A549 (cell line): Measurements from ENCODE around the gene TFDP1. TPM values are rescaled to one million over a fixed set of nuclear protein-coding genes. Genes with fewer than 3 reads are reported as not detected.

Source experiments
- ATAC-seq, 2 experiments: fragments of 200-7000 bp in 1 of 2; fragments of >200 bp in 1 of 2; cut with Nextera tagmentation in 1 of 2; cut with Tn5 transposase in 1 of 2; 3 replicates each; pipeline versions ENCODE4 v1.8.0 to v1.9.1; 2018 to 2020; ENCODE audit warnings: mild to moderate bottlenecking in 1 of 2, moderate library complexity in 1 of 2
- CTCF ChIA-PET: fragments of 300-600 bp; sonication (Branson Sonifier 250); formaldehyde crosslinking; extraction: SDS; loops from one replicate; lab custom pipeline; 2021; ENCODE audit warnings: antibody characterized with exemption, inconsistent platforms; lab: Yijun Ruan, JAX
- POLR2A ChIA-PET: fragments of 350-600 bp; formaldehyde crosslinking; extraction: SDS; loops from one replicate; lab custom pipeline; 2021; ENCODE audit warnings: antibody characterized with exemption, inconsistent platforms; lab: Yijun Ruan, JAX
- DNase-seq, 2 experiments: peaks; one replicate each; pipeline versions ENCODE4 v3.0.0 to v3.0.0-alpha.2; 2011 to 2016; ENCODE audit warnings: low read depth in 1 of 2, low spot score in 1 of 2
- FAIRE-seq: peaks from 2 replicates; lab custom pipeline; 2011; peaks lifted over from hg19 to GRCh38; lab: Jason Lieb, UNC
- H3K27ac ChIP-seq, 2 experiments: fragments of >200 bp; sonication (Bioruptor Twin); formaldehyde crosslinking; 3 replicates each; pipeline ENCODE4 v1.5.1; 2016 to 2017
- H3K4me1 ChIP-seq: fragments of >200 bp; sonication (Bioruptor Twin); formaldehyde crosslinking; 3 replicates; pipeline ENCODE4 v1.6.1; 2016
- H3K4me2 ChIP-seq: fragments of >200 bp; sonication (Bioruptor Twin); formaldehyde crosslinking; 3 replicates; pipeline ENCODE4 v1.6.1; 2016
- H3K4me3 ChIP-seq: fragments of >200 bp; sonication (Bioruptor Twin); formaldehyde crosslinking; 3 replicates; pipeline ENCODE4 v1.5.1; 2016
- H3K9me3 ChIP-seq: fragments of >200 bp; sonication (Bioruptor Twin); formaldehyde crosslinking; 3 replicates; pipeline ENCODE4 v1.6.1; 2016
- CBX2 ChIP-seq: fragments of 200-600 bp; sonication (generic); IDR thresholded peaks from 2 replicates; pipeline ENCODE4 v1.6.1; 2016; ENCODE audit warnings: low read depth, mild to moderate bottlenecking, borderline replicate concordance
- CBX8 ChIP-seq: fragments of 200-600 bp; sonication (generic); IDR thresholded peaks from 2 replicates; pipeline ENCODE4 v1.6.1; 2016
- CEBPB ChIP-seq, 2 experiments: fragments of >200 bp in 1 of 2; sonication (Bioruptor Twin) in 1 of 2; formaldehyde crosslinking in 1 of 2; IDR thresholded peaks; 2 replicates each; pipeline ENCODE4 v1.6.1; 2012 to 2016
- CHD2 ChIP-seq: fragments of 150-350 bp; IDR thresholded peaks from 2 replicates; pipeline ENCODE4 v1.6.1; 2014; ENCODE audit warnings: low read length; ENCODE audit not compliant: partially characterized antibody
- CHD4 ChIP-seq: fragments of 200-600 bp; sonication (generic); IDR thresholded peaks from 2 replicates; pipeline ENCODE4 v1.6.1; 2016; ENCODE audit warnings: antibody characterized with exemption, mild to moderate bottlenecking, borderline replicate concordance
- EHF ChIP-seq: fragments of 250-450 bp; sonication (Bioruptor Pico); IDR thresholded peaks from 2 replicates; pipeline ENCODE4 v1.5.0; 2020; ENCODE audit warnings: mild to moderate bottlenecking
- EHMT2 ChIP-seq: fragments of 200-600 bp; sonication (generic); IDR thresholded peaks from 2 replicates; pipeline ENCODE4 v1.6.1; 2016; ENCODE audit warnings: antibody characterized with exemption, low read depth, mild to moderate bottlenecking, moderate library complexity
- EP300 ChIP-seq, 2 experiments: fragments of >200 bp; sonication (Bioruptor Twin); formaldehyde crosslinking; IDR thresholded peaks; 2 replicates in 1 of 2; 3 replicates in 1 of 2; pipeline ENCODE4 v1.6.1; 2016 to 2017
- FOSB ChIP-seq: fragments of 250-450 bp; sonication (Bioruptor Pico); IDR thresholded peaks from 2 replicates; pipeline ENCODE4 v1.5.0; 2020; ENCODE audit warnings: mild to moderate bottlenecking, moderate library complexity
- GATA3 ChIP-seq: IDR thresholded peaks from 2 replicates; pipeline ENCODE4 v1.6.1; 2012; ENCODE audit warnings: borderline replicate concordance
- HES2 ChIP-seq: fragments of >200 bp; sonication (Bioruptor Twin); formaldehyde crosslinking; IDR thresholded peaks from 2 replicates; pipeline ENCODE4 v1.6.1; 2016
- HOXA7 ChIP-seq: fragments of 250-450 bp; sonication (Bioruptor Pico); IDR thresholded peaks from 2 replicates; pipeline ENCODE4 v1.5.0; 2020; ENCODE audit warnings: mild to moderate bottlenecking, moderate library complexity
- HOXB13 ChIP-seq: fragments of 250-450 bp; sonication (Bioruptor Pico); IDR thresholded peaks from 2 replicates; pipeline ENCODE4 v1.5.0; 2020; ENCODE audit warnings: low read depth, mild to moderate bottlenecking, moderate library complexity
- JUN ChIP-seq, 2 experiments: fragments of >200 bp; sonication (Bioruptor Twin); formaldehyde crosslinking; IDR thresholded peaks; 2 replicates in 1 of 2; 3 replicates in 1 of 2; pipeline ENCODE4 v1.6.1; 2016 to 2017
- MAFK ChIP-seq: fragments of 450-650 bp; IDR thresholded peaks from 2 replicates; pipeline ENCODE4 v1.6.1; 2014; ENCODE audit not compliant: partially characterized antibody
- MAZ ChIP-seq: fragments of 150-350 bp; IDR thresholded peaks from 2 replicates; pipeline ENCODE4 v1.6.1; 2014; ENCODE audit warnings: antibody characterized with exemption, low read depth, low read length, borderline replicate concordance
- MYC ChIP-seq: IDR thresholded peaks from 2 replicates; pipeline ENCODE4 v1.6.1; 2012; ENCODE audit warnings: mild to moderate bottlenecking, inconsistent platforms, low read length, improper control_type of control experiment, borderline replicate concordance
- NR3C1 ChIP-seq: fragments of >200 bp; sonication (Bioruptor Twin); formaldehyde crosslinking; IDR thresholded peaks from 3 replicates; pipeline ENCODE4 v1.6.1; 2017
- POLR2A ChIP-seq: IDR thresholded peaks from 2 replicates; pipeline ENCODE4 v1.6.1; 2012; ENCODE audit warnings: mild to moderate bottlenecking, low read length
- RARB ChIP-seq: fragments of 250-450 bp; sonication (Bioruptor Pico); IDR thresholded peaks from 2 replicates; pipeline ENCODE4 v1.8.0; 2021; ENCODE audit warnings: mild to moderate bottlenecking, moderate library complexity
- RFX5 ChIP-seq: fragments of 450-650 bp; IDR thresholded peaks from 2 replicates; pipeline ENCODE4 v1.7.1; 2014; ENCODE audit warnings: antibody characterized with exemption, mild to moderate bottlenecking, moderate library complexity
- TFCP2L1 ChIP-seq: fragments of 250-450 bp; sonication (Bioruptor Pico); IDR thresholded peaks from 2 replicates; pipeline ENCODE4 v1.5.0; 2021; ENCODE audit warnings: mild to moderate bottlenecking
- TP53 ChIP-seq: fragments of 250-450 bp; sonication (Bioruptor Pico); IDR thresholded peaks from 2 replicates; pipeline ENCODE4 v1.5.0; 2021; ENCODE audit warnings: mild to moderate bottlenecking, moderate library complexity
- WGBS: methylation state at CpG from one replicate; pipeline ENCODE4 v1.1.6; 2017; ENCODE audit errors: missing lambda C conversion rate; 5-methylcytosine and 5-hydroxymethylcytosine counted together
- polyA plus RNA-seq, 4 experiments: library from polyadenylated mRNA; depleted of rRNA in 3 of 4; stranded (reverse); fragments of >200 nt; fragmentation: RNase III in 1 of 4; extraction: RNeasy Plus Mini Kit Qiagen cat#74134 plus additional on column Dnase treatment in 1 of 4; gene quantifications; 2 replicates in 3 of 4; 3 replicates in 1 of 4; pipeline ENCODE4 v1.2.3, GENCODE V29; 2011 to 2017
- TF ChIP-seq, protein P1 (sequence below): IDR thresholded peaks from 2 replicates; pipeline ENCODE4 v1.6.1; 2012; ENCODE audit warnings: low read depth, borderline replicate concordance
- TF ChIP-seq, protein P2 (sequence below): fragments of >200 bp; sonication (Bioruptor Twin); formaldehyde crosslinking; IDR thresholded peaks from 3 replicates; pipeline ENCODE4 v1.6.1; 2016
- TF ChIP-seq, protein P3 (sequence below): fragments of 450-650 bp; IDR thresholded peaks from 2 replicates; pipeline ENCODE4 v1.6.1; 2014; ENCODE audit warnings: antibody characterized with exemption

TFDP1 gene
- polyA plus RNA-seq, 2 of the 4 experiments (the other 2 are of a cell fraction) = 73.2 to 88.4 TPM

DNA sequence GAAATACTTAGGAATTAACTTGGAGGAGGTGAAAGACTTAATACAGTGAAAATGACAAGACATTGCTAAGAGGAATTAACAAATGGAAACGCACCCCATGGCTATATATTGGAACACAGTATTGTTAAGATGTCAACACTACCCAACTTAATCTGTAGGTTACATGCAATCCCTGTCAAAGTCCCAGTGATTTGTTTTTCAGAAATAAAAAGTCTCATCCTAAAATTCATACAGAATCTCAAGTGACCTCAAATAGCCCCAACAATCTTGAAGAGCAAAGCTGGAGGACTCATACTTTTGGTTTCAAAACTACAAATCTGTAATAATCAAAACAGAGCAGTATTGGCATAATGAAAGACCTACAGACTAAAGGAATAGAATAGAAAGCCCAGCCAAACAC, 60.2 kb downstream of the TFDP1 start:
- DNase-seq (no peak), ATAC-seq (no peak)
- peaks cover 9% of the 10 kb centered on the region for H3K4me1 ChIP-seq
- TF ChIP-seq, protein P1, sequence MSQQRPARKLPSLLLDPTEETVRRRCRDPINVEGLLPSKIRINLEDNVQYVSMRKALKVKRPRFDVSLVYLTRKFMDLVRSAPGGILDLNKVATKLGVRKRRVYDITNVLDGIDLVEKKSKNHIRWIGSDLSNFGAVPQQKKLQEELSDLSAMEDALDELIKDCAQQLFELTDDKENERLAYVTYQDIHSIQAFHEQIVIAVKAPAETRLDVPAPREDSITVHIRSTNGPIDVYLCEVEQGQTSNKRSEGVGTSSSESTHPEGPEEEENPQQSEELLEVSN = no peak
- TF ChIP-seq JUN (IDR thresholded peaks at IDR 0.05) (no peak), TP53 (CRISPR knock-in tag) (no peak), MAFK (no peak), CHD4 (no peak), TFCP2L1 (no peak), EP300 (IDR thresholded peaks at IDR 0.05) (no peak), EHMT2 (no peak), CBX2 (no peak), HES2 (no peak), NR3C1 (no peak), RFX5 (no peak), MAZ (no peak), GATA3 (no peak), RARB (CRISPR knock-in tag) (no peak), HOXB13 (no peak), POLR2A (no peak)
- TF ChIP-seq, protein P2, sequence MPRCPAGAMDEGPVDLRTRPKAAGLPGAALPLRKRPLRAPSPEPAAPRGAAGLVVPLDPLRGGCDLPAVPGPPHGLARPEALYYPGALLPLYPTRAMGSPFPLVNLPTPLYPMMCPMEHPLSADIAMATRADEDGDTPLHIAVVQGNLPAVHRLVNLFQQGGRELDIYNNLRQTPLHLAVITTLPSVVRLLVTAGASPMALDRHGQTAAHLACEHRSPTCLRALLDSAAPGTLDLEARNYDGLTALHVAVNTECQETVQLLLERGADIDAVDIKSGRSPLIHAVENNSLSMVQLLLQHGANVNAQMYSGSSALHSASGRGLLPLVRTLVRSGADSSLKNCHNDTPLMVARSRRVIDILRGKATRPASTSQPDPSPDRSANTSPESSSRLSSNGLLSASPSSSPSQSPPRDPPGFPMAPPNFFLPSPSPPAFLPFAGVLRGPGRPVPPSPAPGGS = no peak
- TF ChIP-seq, protein P3, sequence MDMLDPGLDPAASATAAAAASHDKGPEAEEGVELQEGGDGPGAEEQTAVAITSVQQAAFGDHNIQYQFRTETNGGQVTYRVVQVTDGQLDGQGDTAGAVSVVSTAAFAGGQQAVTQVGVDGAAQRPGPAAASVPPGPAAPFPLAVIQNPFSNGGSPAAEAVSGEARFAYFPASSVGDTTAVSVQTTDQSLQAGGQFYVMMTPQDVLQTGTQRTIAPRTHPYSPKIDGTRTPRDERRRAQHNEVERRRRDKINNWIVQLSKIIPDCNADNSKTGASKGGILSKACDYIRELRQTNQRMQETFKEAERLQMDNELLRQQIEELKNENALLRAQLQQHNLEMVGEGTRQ = no peak
- TF ChIP-seq, all 56 proteins: peak for 0
- ChIA-PET POLR2A (no interaction called here), CTCF (no interaction called here)
- WGBS = 93% methylated on average over 1 of the region's 1 CpG
- no peak overlapping the region for H3K4me3 ChIP-seq
- H3K9me3 ChIP-seq = peaks cover 33% of the 10 kb centered on the region
- H3K27ac ChIP-seq = no peak overlapping the region
- no peak for FAIRE-seq
- no peak overlapping the region for H3K4me2 ChIP-seq

GRCh38 chr13:113645329-113645728, 60.8 kb downstream of the TFDP1 start:
- Histone ChIP-seq H3K4me1 (peaks cover 9% of the 10 kb centered on the region), H3K4me3 (no peak overlapping the region), H3K27ac (no peak overlapping the region), H3K4me2 (no peak overlapping the region), H3K9me3 (peaks cover 28% of the 10 kb centered on the region)
- no peak for DNase-seq
- WGBS = 74% methylated on average over 9 of the region's 9 CpGs
- ChIA-PET CTCF (no interaction called here), POLR2A (no interaction called here)
- no peak for ATAC-seq
- TF ChIP-seq HOXA7 (CRISPR knock-in tag) = no peak
- TF ChIP-seq MAZ = no peak
- no peak for TF ChIP-seq MYC
- TF ChIP-seq EHF (CRISPR knock-in tag) = no peak
- TF ChIP-seq CBX8 = no peak
- no peak for TF ChIP-seq CHD4
- no peak for TF ChIP-seq HOXB13
- TF ChIP-seq FOSB (CRISPR knock-in tag) = no peak
- TF ChIP-seq CEBPB (IDR thresholded peaks at IDR 0.05) = no peak
- TF ChIP-seq, protein P2 = no peak
- TF ChIP-seq, protein P1 = no peak
- no peak for TF ChIP-seq POLR2A
- TF ChIP-seq CHD2 = no peak
- no peak for TF ChIP-seq TP53 (CRISPR knock-in tag)
- no peak for FAIRE-seq
